Effector CD4-positive, alpha-beta T cell (primary cell): Measurements from ENCODE around the gene RAB40B.
"Not testable (repeated sequence)": the region's sequence is repeated elsewhere in the genome, so short reads cannot be mapped to it uniquely, and the experiment has no call there.

Experiments
- DNase-seq: peaks from one replicate; pipeline ENCODE4 v3.0.0-alpha.2; 2020
- total RNA-seq: gene quantifications from one replicate; lab custom pipeline; 2026; lab: John Stamatoyannopoulos, UW

The RAB40B gene, protein sequence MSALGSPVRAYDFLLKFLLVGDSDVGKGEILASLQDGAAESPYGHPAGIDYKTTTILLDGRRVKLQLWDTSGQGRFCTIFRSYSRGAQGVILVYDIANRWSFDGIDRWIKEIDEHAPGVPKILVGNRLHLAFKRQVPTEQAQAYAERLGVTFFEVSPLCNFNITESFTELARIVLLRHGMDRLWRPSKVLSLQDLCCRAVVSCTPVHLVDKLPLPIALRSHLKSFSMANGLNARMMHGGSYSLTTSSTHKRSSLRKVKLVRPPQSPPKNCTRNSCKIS
- 2.1 reads per million, percentile 4 among the genes with 10 or more reads in this experiment for total RNA-seq

DNA sequence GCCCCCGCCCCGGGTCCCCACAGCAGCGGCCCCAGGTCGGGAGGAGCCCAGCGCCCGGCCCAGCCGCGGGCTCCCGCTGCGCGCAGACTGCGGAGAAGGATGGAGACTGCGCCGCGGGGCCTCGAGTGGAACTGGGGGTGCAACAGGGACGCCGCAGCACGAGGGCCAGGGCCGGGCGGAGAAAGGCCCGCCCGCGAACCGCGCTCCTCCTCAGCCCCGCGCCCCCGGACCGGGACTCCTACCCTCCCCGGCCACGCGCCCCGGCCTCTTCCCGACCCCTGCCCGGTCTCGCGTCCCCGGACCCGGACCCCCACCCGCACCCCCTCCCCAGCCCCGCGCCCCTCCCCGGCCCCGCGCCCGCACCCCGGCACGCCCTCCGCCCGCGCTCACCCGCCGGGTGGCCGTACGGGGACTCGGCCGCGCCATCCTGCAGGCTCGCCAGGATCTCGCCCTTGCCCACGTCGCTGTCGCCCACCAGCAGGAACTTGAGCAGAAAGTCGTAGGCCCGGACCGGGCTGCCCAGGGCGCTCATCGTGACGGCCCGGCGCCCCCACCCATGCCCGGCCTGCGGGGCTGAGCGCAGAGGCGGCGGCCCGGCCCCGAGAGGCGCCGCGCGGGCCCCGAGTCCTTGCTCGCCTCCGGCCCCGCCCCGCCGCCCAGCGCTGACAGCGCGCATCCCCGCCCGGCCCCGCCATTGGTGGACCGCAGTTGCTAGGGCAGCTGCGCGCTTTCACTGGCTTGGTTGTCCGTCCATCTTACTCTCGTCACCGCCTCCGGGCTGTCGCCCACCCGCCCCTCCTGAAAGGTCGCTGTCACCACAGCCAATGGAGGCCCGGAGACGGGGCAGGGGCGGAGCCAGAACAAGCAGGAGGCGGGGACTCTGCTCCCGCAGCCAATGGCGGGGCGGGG, at the start of gene RAB40B:
TSS of gene RAB40B (minus strand) at position 634 of the 909 bp plus-strand sequence. CDS start at position 532, 102 bp downstream.
- peak; percentile 98 for DNase-seq

DNA sequence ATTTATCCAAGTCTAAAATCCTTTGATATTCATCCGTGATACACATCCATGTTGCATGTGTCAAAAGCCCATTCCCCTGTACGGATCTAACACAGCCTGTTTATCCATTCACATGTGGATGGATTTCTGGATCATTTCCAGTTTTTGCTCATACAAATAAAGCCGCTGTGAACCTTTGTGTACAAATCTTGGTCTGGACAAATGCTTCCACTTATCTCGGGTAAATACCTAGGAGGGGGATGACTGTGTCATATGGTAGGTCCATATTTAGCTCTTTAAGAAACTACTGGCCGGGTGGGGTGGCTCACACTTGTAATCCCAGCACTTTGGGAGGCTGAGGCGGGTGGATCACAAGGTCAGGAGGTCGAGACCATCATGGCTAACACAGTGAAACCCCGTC, 47.0 kb upstream of the RAB40B start:
- no peak for DNase-seq

DNA sequence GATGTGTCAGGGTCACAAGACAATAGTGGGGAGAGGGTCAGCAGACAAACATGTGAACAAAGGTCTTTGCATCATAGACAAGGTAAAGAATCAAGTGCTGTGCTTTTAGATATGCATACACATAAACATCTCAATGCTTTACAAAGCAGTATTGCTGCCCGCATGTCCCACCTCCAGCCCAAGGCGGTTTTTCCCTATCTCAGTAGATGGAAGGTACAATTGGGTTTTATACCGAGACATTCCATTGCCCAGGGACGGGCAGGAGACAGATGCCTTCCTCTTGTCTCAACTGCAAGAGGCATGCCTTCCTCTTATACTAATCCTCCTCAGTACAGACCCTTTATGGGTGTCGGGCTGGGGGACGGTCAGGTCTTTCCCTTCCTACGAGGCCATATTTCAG, 46.2 kb upstream of the RAB40B start:
- DNase-seq: not testable (repeated sequence)

DNA sequence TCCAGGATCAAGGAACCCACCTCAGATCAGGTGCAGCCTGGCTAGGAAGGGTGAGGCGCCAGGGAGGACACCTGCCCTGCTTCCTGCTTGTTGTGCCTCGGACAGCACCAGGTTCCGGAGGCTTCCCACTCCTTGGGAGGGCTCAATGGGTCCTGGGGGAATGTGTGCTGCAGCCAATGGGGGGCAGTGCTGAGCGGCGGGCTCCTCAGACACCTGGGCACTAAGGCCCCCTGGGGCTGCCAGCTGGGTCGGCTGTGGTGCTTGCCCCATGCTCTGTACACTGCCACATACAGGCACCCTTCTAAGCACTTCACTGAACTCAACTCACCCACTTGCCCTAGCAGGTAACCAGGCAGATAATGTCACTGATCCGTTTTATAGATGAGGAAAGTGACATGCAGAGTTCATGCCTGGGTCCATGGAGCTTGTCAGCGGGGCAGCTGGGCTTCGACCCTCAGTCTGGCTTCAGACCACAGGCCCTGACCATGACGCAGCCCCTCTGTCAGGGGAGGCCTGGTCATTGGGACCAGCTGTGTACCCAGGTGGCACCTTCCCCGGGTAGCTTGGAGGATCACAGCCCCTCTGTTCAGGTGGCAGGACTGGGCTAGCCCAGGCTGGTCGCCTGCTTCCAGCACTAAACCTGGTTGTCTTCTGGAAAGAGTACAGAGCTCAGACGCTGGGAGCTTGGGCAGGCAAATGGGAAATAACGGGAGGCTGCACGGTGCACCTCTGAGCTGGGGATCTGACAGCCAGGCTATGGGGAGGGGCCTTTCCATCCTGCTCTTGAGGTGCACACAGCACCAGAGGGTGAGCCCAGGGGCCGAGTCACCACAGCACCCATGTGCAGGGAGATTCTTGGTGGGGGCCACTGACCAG, 45.1 kb upstream of the RAB40B start:
- DNase-seq: no peak

DNA sequence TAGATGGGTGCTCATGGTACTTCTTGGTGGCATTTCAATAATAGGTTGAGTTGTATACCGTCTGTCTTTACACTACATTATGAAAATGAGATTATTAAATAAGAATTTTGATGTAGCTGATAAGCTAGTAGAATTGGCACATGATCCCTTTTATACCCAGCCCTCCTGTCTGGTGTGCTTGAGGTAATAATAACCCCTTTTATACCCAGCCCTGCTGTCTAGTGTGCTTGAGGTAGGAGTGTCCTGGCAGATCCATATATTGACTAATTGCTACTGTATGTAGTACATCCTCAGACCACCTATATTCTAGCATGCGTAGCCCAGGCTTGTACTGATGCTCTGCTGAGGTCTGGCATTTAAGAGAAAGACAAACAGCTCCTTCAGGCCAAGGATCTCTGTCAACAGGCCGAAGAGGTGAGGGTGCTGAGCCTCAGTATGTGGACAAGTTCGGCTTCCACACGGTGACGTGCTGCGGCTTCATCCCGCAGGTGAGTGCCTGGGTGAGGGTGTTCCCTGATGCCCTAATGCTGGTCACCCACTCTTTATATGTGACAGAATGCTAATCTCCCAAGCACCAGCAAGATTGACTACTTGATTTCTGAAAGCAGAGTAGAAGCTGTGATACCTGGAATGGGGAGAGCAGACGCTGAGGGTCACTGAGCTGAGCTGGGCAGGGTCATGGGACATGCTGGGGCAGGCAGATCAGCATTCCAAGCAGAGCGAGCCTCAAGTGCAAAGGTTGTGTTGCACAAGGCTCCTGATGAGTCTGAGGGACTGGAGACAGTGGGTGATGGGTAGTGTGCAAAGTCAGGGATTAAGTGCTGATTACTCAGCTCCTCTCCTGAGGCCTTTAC, 42.6 kb upstream of the RAB40B start:
- DNase-seq: no peak

DNA sequence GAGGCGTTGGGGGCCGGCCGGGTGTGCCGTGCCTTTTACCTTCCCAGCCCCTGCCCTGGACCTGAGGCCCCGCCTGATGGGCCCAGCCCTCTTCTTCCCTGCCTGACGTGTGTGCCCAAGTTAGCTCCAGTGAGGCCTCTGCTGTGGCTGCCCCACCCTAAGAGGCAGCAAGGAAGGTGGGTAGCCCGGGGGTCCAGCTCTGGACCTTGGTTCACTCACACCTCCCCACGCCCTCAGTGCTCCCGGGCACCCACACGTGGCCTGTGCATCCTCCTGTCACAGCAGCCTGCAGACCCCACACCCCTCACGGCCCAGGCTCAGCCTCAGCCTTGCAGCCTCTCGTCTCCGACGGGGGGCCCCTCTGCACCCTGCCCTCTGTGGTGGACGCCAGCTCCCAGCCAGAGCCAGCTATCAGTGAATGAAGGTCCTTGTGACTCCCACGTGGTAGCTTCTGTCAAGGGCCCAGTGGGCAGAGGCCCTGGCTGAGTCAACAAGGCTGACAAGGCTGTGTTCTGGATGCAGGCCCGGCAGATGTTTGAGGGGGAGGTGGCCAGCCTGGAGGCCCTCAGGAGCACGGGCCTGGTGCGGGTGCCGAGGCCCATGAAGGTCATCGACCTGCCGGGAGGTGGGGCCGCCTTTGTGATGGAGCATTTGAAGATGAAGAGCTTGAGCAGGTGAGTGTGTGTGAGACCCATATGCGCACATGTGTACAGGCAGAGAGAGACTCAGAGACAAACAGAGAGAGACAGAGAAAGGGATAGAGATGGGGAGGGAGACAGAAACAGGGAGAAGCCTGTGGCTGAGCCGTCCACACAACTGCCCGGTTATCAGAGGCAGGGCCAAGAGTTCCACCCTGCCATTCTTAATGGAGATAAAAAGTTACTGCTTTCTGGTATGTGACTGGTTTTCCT, 39.7 kb upstream of the RAB40B start:
- DNase-seq: no peak

DNA sequence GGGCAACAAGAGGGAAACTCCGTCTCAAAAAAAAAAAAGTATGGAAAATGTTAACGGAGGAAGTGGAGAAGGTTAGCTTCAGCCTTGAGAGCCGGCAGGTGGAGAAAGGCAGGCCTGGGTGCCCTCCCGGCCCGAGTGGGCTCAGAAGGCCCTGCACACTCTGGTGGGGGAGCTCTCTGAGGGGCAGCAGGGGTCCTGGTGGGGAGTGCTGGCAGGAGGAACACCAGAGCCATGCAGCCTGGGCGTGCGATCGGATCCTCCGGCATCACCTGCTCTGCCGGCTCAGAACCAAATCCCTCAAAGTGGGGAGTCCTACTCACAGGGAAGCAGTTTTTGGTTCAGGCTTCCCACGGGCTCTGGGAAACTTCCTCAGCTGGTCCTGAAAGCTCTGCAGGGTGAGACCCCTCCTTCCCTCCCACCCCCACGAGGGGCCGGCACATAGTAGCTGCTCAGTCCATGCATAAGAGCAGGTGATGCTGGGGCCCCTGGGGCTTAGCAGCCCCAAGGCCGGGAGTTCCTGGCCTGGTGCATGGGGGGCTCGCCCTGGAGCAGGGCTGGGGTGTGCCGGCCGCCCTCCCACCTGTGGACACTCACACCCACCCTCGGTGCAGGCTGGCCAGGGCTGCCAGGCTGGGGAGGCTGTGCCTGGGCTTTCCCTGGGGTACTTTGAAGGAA, 38.1 kb upstream of the RAB40B start:
- DNase-seq: no peak

DNA sequence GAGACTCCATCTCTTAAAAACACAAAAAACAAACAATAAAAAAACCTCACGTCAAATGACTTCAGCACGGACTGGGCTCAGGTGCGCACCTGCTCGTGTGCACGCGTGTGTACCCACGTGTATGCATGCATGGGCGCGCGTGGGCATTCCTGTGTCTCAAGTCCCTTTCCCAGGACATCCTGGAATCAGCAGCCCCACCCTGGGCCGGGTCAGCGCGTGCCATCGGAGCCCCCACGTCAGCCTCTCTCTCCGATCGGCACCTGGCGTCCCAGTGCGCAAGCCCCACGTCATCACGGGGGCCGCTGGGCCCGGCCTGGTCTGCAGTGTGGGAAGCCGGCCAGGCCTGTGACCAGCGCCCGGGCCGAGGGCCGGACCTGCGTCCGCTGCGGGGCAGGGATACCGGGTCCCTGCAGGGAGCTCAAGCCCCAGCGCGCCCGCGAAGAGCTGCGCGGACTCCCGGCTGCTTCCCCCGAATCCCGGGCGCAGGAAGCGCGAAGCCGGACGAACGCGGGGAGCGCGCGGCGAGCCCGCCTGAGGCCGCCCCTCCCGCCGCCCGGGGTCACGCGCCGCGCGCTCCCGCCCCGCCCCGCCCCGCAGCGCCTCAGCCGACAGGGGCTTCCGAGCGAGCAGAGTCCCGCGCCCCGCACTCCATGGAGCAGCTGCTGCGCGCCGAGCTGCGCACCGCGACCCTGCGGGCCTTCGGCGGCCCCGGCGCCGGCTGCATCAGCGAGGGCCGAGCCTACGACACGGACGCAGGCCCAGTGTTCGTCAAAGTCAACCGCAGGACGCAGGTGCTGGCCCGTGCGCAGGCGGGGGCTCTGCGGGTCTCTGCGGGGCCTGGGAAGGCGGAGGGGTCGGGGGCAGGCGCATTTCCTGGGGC, 36.7 kb upstream of the RAB40B start, which contains the start of gene FN3K:
TSS of gene FN3K (plus strand) at position 629 of the 880 bp plus-strand sequence. CDS start at position 651, 22 bp downstream.
- no peak for DNase-seq

DNA sequence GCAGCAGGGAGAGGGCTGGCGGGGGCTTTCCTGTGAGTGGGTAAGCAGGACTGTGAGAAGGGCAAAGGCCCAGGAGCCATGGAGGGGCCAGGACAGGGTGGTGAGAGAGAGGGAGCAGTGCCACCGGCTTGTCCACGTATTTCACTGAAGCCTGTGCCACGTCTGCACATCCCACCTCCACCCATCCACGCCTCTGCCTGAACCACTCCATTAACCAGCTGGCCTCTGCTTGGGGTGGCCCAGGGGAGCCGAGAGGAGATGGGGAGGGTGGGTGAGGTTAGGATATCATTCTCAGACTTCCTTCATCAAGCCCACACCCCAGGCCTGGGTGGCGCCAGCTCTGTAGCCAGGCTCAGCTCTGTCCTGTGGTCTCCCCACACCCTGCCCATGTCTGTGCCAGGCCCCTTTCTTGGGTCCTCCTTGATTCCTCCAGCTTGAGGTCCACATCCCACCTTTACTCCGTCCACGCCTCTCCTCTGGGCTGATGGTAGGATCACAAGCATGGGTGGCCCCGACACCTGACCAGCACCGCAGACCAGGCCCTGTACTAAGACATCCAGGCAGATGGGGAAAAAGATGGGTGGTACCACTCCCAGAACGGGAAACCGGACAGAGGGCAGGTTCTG, 33.7 kb upstream of the RAB40B start:
- DNase-seq: no peak

DNA sequence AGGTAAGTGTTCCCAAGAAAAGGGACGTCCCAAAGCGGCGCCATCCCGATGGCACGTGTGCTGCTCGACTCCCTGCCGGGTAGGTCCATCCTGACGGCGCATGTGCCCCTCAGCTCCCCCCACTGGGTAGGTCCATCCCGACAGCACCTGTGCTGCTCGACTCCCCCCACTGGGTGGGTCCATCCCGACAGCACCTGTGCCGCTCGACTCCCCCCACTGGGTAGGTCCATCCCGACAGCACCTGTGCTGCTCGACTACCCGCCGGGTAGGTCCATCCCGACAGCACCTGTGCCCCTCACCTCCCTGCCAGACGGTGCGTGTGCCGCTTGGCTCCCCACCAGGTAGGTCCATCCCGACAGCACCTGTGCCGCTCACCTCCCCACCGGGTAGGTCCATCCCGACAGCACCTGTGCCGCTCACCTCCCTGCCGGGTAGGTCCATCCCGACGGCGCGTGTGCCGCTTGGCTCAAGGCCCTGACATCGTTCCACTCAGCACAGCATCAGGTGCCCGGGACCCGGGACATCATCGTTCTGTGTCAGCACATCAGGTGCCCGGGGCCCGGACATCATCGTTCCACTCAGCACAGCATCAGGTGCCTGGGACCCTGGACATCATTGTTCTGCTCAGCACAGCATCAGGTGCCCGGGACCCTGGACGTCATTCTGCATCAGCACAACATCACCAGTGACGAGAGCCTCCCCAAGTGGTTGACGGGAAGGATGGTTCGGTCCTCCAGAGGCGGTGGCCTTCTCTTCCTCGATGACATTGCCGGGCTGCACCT, 31.2 kb upstream of the RAB40B start:
- DNase-seq: no peak

DNA sequence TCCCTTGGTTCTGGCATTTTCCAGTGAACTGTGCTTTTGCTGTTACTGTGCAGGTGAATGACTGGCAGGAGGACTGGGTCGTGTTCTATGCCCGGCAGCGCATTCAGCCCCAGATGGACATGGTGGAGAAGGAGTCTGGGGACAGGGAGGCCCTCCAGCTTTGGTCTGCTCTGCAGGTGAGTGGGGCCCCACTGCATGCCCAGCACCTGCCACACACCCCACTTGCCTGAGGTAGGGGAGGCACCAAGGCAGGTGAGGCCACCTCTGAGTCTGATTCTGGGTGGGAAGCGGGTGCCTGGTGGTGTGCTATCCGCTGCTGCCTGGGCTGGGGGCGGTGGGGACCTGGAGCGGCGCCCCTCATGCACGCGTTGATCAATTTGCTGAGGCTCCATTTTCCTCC, 27.9 kb upstream of the RAB40B start:
- DNase-seq: no peak

DNA sequence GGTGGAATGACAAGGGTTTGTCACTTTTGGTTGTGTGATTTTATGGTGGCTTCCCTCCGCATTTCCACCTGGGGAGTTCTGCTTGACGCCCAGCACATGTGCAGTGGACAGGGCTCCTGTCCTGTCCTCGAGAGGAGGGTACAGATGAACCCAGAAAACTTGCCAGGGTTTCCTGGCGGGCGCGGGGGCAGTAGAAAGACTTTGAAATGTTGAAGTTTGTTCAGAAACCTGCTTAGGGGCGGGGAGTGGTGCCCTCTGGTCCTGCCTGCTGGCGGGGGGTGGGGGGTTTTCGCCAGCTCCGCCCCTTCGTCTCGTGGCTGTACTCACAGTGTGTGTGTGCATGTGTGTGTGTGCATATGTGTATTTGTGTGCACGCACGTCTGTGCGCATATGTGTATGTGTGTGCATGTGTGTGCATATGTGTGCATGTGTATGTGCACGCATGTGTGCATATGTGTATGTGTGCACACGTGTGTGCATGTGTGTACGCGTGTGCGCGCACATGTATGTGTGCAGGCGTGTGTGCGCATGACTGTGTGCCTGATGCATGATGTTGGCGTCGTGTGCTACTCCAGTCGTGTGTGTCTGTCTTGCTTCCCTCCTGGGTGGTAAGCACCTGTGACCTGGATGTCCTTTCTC, 24.8 kb upstream of the RAB40B start:
- DNase-seq: no peak

DNA sequence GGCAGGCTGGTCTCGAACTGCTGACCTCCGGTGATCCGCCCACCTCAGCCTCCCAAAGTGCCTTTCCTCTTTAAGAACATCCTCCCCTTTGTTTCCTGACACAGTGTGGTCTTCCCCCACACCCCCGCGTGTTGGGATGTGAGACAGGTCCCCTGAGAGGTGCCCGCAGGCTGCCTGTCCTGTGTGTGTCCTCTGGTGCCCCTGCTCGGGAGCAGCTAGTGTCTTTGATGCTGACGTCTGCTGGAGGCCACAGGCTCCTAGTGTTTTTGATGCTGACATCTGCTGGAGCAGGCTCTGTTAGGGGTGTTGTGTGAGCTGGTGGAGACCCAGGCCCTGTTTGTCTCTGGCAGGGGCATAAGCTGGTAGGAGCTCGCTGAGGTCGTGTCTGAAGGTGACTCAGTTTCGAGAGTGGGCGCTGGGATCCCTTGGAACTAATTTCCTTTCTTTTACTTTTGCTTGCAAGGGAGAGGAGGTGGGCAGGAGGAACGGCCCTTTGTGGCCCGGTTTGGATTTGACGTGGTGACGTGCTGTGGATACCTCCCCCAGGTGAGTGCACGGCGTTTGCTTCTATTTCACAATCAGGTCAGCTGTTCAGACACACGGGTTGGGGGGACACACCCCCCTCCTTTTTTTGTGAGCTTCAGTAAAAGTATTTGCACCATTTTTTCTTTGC, 24.0 kb upstream of the RAB40B start:
- DNase-seq: no peak

DNA sequence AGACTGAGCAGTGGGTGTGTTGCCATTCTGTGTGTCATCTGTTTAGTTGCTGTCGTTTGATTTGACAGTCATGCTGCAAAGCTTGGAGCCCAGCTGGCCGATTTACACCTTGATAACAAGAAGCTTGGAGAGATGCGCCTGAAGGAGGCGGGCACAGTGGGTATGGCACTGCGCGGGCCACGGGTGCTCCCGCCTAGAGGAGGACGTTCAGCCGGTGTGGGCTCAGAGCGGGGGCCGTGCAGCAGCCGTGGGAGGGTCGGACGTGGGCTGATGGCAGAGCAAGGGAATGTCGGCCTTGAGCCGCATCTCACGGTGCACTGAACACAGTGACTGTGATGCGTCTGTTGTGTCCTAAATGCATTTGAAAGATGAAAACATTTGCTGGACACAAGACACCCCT, 21.7 kb upstream of the RAB40B start:
- DNase-seq: no peak

DNA sequence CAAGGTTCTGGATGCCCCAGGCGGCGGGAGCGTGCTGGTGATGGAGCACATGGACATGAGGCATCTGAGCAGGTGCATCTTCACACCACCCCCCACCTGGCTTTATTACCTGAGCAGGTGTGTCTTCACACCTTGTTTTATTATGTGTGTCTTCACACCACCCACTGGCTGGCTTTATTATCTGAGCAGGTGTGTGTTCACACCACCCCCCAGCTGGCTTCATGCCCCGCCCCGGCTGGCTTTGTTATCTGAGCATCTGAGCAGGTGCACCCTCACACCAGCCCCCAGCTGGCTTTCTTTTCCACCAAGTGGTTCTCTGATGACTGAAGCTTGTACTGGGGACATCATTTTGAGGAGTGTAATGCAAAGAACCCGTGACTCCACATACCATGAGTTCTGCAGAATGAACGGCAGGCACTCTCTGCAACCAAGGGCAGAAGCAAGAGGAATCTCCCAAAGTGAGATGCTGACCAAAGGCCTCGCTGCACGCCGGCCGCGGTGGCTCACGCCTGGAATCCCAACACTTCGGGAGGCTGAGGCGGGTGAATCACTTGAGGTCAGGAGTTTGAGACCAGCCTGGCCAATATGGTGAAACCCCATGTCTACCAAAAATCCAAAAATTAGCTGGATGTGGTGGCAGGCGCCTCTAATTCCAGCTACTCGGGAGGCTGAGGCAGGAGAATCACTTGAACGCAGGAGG, 20.6 kb upstream of the RAB40B start:
- no peak for DNase-seq
